UCSD-AML1 (cell line): Measurements from ENCODE around the gene FLRT3.

Experiments
- DNase-seq: peaks from one replicate; lab custom pipeline; 2025; ENCODE audit not compliant: unreplicated experiment; lab: John Stamatoyannopoulos, UW

The FLRT3 gene

DNA sequence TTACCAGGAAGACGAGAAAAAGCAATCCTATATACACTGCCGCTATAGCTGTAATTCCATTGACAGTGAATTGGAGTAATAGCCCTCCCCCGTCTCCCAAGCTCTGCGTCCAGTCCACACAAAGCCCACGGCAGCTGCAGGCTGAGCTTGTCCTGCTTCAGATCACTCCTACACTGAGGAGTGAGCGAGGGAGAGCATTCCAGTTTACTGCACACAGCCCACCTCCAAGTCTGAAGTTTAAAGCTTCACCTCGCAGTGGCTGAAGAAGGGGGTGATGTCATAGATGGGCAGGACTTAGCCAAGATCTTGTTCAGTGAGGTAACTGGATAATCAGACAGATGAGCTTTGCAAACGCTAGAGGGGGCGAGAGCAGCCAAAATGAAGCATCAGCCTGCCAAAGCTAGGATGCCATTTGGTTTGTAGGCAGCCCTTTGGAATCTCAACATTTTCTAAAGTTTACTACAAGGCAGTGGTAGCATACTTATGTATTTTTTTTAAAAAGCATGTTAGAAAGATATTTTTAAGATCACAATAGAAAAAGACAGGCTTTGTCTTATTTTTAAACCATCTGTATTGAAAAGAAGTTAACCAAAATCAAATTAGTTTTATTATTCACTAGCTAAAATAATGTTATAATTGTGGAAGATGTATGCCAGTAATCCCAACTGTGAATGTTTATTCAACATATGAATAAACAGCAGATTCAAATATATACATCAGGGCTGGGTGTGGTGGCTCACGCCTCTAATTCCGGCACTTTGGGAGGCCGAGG lies at the start of gene FLRT3:
Gene FLRT3 (minus strand): TSS at position 213 of the 772 bp plus-strand sequence. CDS start 10,106 bp downstream, outside the sequence.
- peak; percentile 24 for DNase-seq

DNA sequence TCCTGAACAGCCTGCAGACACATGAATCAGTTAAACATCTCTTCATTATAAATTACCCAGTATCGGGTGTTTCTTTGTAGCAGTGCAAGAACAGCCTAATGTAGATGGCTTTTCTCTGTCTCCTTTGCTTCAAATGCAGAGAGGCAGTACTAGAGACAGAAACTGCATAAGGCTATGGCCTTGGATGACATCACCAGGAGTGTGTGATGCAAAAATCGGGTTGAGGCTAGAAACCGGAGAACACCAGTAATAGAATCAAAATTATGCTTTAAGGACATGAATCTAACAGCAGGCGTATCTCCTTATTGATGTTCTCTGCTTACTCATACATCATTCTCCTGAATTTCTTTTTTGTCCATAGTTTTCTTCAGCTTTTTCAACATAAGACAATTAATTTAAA lies 49.3 kb upstream of the FLRT3 start:
- DNase-seq = no peak

DNA sequence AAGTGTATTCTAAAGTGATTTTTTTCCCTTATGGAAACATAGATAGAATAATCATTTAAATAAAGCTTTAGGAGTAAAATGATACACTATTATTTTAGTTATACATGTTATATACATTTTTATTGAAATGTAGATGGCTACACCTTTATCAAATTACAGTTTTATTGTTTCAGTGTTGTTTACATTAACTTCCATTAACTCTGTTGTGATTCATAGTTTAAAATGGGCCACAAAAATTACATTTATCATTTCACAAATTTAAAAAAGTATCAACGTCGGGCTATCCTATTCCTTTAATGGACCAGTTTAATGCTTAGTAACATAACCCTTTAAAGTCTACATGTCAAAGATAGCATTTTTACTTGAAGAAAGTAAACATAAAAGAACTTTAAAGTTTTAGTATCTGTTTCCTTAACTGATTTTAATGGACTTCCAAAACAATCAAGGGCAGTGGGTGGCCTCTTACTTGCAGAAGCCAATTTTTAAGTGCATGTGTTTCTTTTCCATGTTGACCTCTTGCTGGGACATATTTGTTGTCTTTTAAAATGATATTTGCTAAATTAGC lies 47.8 kb upstream of the FLRT3 start:
- DNase-seq = no peak

DNA sequence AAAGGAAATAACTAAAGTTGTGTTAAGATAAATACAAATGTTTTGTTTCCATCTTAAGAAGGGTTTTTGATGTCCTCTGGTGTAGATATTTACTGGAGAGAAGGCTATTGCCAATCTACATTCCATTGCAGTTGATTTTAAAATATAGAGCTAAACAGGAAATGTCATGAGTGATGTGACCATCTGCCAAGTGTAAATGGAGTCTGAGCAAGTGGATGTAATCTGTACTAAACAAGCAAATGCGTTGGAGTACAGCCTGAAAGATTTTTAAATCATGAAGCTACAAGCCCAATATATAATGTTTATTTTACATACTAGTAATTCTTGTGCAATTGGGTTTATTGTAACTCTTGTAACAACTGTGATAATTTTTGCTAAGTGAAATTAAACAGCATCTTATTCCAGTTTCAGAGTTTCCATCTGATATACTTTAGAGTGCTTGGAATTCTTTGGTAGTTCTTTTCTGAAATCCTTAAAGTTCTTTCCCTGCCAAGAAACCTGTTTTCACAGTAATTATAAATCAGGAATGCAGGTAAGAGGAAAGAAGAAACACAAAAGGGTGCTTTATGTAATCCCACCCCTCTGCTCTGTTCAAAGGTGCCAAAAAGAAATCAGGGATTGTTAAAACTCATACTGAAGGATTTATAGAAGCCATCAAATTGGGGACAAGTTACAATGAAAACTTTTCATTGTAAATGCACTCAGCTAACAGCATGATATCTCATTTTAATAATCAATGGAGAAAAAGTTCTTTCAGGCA lies 47.2 kb upstream of the FLRT3 start:
- no peak for DNase-seq

DNA sequence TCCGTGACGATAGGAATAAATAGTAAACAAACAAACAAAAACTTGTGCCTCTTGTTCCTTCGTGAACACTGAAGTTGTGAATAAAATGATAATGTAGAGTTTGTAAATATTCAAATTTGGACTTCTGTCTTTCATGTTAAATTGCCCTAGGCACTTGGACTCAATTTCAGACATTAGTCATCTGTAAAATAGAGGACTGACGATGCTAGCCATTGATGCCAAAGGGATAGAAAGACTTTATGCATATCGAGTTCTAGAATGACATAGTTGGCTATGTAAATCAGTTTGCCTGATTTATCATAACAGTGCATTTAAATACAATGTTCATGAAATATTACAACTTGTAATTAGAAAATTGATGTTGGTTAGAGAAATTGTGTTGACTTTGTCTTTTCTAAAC lies 45.9 kb upstream of the FLRT3 start:
- no peak for DNase-seq

DNA sequence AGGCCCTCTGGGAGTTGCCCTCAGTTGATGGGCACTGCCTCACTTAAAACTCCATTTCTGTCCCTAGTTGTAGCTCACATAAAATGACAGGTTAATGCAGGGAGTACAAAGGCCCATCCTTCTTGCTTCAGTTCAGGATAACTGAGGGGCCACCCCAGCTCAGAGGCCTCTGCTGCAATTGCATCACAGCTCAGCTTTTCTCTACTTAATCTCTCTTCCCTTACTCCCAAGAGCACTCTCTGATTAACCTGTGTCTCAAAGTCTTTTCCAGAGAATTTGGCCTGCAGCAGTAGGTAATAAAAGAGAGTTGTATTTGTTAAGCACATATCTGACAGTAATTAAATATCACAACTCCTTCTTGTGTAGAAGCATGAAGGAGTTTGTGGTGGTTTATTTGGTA lies 40.9 kb upstream of the FLRT3 start:
- DNase-seq = no peak

DNA sequence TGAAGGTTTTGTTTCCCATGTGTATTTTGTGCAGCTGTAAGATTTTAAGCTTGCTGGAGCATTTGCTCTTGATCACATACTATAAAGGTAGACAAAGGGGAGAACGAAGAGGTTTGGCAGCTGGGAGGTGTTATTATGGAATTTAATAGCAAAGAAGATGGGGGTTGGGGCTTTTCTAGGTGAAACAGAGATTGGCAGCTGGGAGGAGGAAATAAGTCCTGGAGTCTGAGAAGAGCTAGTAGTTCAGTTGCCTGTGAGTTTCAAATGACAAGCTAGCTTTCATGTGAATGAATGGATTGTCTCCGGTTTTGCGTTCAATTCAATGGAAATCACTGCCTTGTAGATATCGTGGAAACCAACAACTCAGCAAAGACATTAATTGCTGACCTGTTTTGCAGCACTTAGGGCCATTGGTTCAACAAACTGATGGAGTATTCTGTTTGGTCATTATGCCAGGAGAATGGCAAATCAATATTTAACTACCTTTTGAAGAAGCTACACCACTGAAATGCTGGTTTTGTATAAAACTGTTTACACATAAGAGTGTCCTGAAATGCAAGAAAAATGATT lies 38.1 kb upstream of the FLRT3 start:
- no peak for DNase-seq

DNA sequence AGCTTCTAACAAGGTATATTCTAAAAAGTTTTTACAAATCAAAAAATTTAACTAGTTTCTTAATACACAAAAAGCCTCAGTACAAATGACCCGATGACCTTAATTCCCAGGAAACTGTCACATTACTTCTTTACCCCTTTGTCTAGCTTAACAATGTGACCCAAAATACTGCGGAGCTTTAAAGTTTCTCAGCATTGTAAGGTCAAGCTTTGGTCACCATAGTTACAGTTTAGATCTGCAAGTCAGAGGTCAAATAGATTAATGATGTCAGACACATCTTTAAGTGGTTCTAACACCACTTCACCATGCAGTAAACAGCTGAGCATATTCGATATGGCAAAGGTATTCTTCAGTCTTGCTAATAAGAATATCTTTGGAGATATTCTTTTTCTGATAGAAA lies 36.8 kb upstream of the FLRT3 start:
- no peak for DNase-seq

DNA sequence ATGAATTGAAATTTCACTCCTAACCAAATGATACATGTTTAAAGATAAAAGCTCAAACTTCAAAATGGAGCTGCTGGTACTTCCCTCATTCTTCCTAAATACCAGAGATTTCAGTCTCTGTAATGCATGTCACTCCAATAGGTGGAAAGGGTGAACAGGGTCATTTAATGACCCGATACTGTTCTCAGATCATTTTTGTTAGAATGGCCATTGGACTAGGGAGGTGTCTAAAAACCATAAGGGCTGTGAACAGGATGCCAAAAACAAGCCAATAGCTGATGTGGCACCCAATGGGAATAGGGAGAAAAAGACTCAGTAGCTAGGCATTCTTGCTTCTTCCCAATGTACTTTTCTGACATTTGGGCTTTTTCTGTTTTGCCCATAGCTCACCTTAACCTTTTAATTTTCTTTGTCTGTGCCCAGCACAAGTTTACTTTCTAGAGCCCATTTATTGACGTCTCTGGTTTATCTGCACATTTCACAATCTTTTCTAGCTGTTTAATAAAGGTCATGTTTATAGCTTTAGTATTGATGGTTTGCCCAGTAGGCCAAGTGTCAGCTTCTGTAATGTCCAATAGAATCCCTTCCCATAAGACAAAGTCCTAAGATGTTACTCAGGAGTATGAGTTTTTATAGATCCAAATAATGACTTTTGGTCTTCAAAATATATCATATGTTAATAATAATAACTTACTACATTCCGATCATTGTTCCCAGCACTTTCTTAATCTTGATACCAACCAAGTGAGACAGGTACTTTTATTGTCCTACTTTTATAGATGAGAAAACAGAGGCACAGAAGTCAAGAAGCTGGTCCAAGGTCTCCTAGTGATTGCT lies 24.3 kb upstream of the FLRT3 start:
- DNase-seq = no peak

DNA sequence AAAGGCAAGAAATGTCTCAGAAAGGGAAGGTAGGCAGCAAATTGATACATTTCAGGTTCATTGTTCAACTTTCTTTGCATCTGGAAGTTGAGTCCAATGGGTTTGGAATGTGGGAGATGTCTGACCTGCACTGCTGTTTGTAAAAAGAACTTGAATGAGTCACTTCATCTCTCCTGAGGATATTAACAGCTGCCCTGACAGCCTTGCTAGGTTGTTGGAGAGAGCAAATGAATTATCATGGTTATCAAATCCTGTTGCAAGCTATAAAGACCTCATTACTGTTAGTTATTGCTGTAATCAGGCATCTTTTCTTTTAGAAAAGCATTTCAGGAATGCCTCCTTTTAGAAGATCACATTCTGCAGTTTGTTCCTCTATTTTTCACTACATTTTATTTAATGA lies 23.0 kb upstream of the FLRT3 start:
- DNase-seq = no peak

DNA sequence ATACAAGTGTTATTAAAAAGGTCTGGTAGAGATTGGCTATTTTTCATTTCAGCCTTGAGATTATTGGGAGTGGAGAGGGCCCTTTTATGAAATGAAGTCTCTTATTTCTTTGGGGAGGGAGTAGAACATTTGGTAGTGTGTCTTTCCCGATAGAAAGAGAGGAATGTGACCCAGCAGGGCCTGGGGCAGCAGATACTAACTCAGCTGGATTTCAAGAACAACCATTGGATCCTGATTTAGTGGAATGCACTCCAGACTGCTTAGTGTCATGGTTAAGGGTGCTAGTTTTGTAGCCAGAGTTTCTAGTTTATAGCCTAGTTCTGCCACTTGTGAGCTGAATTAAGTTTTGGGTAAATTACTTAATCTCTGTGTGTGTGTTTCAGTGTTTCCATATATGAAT lies 18.4 kb upstream of the FLRT3 start:
- DNase-seq = no peak

DNA sequence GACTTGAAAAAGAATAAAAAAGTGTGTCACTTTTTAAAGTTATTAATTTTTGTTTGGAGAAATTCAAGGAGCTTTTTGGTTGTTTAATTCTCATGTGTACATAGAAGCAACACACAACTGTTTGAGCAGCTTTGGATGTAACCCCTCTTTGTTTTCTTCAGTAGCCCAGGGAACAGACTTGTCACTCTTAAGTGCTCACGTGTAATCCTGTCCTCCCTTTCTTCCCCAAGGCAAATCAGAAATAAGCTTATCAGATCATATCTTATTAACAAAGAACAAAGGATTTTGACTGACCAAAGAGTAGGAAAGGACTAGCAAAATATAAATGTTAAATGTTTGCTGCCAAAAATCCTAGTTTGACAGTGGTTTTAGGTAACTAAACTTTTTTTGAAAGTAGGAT lies 7.3 kb upstream of the FLRT3 start:
- DNase-seq = no peak

DNA sequence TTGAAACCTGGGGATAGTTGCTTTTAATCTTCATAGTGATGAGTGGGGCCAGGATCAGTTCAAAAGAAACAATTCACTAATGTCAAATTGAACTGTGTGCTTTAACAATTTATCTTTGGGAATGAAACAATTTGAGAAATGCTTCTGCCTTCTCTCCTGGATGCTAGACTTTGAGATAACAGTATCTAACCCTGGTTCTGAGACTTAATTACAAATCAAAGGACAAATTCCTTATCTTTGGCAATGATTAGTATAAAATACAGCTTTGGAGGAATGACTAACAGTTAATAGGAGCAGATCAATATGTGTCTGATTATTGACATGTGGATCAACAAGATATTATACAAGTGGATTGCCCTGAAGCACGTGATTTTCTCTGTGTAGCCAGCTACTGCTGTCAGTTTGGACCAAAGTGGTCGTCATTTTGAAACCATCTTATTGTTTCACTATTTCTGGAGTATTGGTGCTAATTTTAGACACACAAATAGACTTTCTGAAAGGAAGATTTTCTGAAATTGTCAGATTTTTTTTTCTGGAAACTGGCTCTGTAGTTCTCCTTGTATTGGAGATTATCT lies 6.2 kb upstream of the FLRT3 start:
- DNase-seq = no peak

DNA sequence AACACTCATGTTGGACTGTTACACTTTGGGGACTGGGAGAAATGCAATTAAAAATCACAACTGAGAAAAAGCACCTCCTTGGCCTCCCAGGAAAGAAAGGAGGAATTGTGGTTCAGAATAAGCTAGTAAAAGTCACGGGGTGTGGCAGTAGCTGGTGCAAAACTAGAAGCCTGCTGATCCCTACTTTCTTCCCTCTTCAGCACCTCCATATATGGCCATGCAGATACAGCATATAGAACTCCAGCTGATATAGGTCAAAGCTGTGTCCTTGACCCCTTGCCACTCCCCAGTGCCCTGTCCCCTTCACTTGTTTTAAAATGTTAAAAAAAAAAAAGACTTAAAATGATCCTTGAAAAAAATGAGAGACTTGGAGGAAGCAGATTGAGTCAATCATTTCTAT lies 5.5 kb upstream of the FLRT3 start:
- DNase-seq = no peak

DNA sequence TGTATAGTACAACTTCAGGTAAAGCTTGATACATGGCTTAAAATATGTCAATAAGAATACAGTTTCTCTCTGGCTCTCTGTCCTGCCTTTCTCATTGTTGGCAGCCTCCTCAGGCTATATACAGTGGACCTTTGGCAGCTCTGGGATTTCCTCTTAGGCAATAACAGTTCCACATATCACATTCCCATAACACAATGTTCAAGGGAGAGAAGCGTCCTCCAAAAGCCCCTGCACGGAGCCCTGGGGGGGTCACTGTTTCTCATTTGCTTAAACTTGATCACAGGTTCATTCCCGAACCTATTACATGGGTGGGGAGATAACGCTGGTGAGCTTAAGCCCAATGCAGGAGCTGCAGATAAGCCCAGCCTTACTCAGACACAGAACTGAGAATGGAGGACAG lies 4.4 kb upstream of the FLRT3 start:
- DNase-seq = no peak

DNA sequence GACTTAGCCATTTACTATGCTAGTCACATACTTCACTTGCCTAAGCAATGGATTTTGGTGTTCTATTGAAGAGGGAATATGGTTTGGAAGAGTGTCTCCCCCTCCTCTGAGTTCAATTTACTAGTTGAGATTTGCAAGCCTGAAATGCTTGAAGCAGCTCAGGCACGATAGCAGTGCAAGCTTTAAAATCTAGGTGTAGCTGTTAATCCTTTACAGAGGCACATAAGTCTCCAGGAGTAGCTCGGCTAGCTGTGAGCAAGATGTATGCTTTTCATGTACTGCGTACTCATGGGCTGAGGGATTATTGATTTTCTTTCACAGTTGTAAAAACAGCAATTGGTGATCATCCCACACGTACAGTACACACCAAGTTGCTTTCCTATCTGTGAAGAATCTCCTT lies 726 bp downstream of the FLRT3 start:
- no peak for DNase-seq

DNA sequence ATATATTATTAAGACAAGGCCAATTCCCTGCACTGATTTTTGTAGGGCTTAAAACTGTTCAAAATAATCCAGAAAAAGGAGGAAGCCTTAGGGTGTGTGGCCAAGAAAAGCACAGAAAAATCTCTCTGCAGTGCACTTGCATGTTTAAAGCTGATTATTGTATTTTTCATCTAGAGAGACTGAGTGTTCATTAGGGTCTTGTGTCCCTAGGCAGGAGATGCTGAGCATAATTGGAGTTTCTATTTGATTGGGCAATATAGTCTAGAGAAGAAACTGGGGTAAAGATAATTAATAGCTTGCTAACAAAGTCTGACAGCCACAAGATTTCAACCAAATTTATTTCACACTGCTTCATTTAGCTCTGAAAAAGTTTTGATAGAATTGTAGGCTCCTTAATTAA lies 2.4 kb downstream of the FLRT3 start:
- DNase-seq = no peak

DNA sequence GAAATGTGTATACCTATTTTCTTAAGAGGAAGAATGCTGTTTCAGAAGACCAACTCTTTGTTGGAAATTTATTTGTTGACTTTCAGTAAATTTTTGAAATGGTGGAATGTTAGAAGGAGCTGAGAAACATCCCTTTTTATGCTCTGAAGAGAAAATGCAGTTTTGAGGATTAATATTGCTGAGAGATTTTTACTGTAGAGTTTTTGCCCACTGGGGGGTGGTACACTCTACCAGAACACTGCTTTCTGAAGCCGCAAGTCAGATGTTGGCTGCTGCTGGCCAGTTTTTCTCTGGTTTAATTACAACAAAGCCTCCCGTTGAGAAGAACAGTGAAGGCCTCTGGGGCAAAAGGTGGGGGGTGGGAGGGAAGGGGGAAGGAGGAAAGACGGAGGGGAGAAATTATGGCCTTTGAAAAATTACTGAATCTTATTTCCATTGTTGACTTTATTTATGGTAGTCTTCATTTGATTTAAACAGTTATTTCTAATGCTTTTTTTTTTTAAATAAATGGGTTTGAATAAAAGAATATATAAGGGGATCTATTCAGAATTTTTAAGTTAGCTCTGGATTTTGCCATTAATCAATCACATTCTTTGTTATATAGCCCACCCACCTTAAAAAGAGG lies 3.0 kb downstream of the FLRT3 start:
- no peak for DNase-seq

DNA sequence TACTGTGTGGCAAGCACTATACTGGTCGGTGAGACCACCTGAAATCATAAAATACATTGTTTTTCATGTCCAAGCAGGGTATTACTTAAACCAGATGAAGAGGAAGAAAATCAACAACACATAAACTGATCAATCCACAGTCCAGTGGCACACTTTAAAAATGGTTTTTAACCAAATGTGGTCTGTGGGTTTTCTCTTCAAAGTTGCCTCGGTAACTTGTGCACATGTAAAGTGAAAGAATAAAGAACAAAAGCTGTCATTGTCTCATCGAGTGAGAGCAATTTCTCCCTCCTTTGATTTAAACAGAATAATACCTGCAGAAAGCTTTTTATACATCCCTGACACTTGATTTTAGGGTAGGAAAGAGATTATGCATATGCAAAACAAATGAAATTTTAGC lies 3.7 kb downstream of the FLRT3 start:
- no peak for DNase-seq

DNA sequence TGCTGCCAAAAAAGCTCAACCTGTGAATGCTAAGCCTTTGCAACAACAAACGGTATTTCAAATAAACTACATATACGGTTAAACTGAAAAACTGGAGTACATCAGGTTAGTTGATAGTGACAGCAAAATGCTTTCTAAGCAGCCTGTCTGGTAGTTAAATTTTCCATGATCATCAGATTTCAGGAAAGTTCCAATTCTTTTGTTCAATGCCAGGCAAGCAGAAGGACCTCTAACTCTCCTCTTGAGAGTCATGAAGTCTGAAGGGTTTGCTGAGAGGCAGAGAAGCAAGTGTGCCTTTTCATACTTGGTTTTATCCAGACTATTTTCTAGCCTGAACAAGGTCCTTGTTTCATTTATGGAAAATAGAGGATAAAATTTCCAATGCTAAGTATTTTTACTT lies 4.5 kb downstream of the FLRT3 start:
- DNase-seq = no peak
